H9 (cell line): ENCODE results near the gene CD1B. TPM values are rescaled to one million over a fixed set of nuclear protein-coding genes. Genes with fewer than 3 reads are reported as not detected.

ENCODE experiments used
- DNase-seq: peaks from one replicate; pipeline ENCODE4 v3.0.0-alpha.2; 2017
- H2AFZ ChIP-seq: one replicate; pipeline ENCODE4 v1.6.1; 2013; ENCODE audit warnings: mild to moderate bottlenecking, low read length, control low read depth, moderate library complexity
- H2AK5ac ChIP-seq: 2 replicates; pipeline ENCODE4 v1.6.1; 2013; ENCODE audit warnings: low read length, control low read depth, mixed read lengths; ENCODE audit not compliant: insufficient read length
- H2BK120ac ChIP-seq: one replicate; pipeline ENCODE4 v1.6.1; 2013; ENCODE audit warnings: low read depth, mild to moderate bottlenecking, low read length, control low read depth, inconsistent platforms; ENCODE audit not compliant: poor library complexity, severe bottlenecking
- H2BK12ac ChIP-seq: 2 replicates; pipeline ENCODE4 v1.6.1; 2013; ENCODE audit warnings: low read length, control low read depth, mixed read lengths, low read depth; ENCODE audit not compliant: insufficient read length
- H2BK15ac ChIP-seq: 2 replicates; pipeline ENCODE4 v1.6.1; 2013; ENCODE audit warnings: low read depth, low read length, control low read depth
- H2BK20ac ChIP-seq: one replicate; pipeline ENCODE4 v1.6.1; 2013; ENCODE audit warnings: low read depth, mild to moderate bottlenecking, low read length, control low read depth, inconsistent platforms; ENCODE audit not compliant: poor library complexity, severe bottlenecking
- H2BK5ac ChIP-seq: 2 replicates; pipeline ENCODE4 v1.6.1; 2013; ENCODE audit warnings: low read length, control low read depth, mixed read lengths; ENCODE audit not compliant: insufficient read length
- H3K14ac ChIP-seq: 2 replicates; pipeline ENCODE4 v1.6.1; 2013; ENCODE audit warnings: low read length, control low read depth; ENCODE audit not compliant: insufficient read depth
- H3K18ac ChIP-seq: 2 replicates; pipeline ENCODE4 v1.6.1; 2013; ENCODE audit warnings: low read depth, mild to moderate bottlenecking, mixed read lengths, low read length, control low read depth; ENCODE audit not compliant: insufficient read length
- H3K23ac ChIP-seq: 2 replicates; pipeline ENCODE4 v1.6.1; 2013; ENCODE audit warnings: low read length, control low read depth, mixed read lengths, low read depth; ENCODE audit not compliant: insufficient read length
- H3K23me2 ChIP-seq: 2 replicates; pipeline ENCODE4 v1.6.1; 2013; ENCODE audit warnings: low read depth, mild to moderate bottlenecking, mixed read lengths, low read length, control low read depth; ENCODE audit not compliant: insufficient read length, poor library complexity, severe bottlenecking
- H3K27ac ChIP-seq: 2 replicates; pipeline ENCODE4 v1.5.1; 2013; ENCODE audit warnings: low read length, control low read depth, mixed read lengths, low read depth; ENCODE audit not compliant: insufficient read length
- H3K27me3 ChIP-seq: 2 replicates; pipeline ENCODE4 v1.6.1; 2013; ENCODE audit warnings: low read length, control low read depth, inconsistent platforms; ENCODE audit not compliant: insufficient read depth
- H3K4ac ChIP-seq: 2 replicates; pipeline ENCODE4 v1.6.1; 2013; ENCODE audit warnings: low read depth, mild to moderate bottlenecking, control low read depth, inconsistent platforms, low read length, moderate library complexity
- H3K4me1 ChIP-seq: 2 replicates; pipeline ENCODE4 v1.6.1; 2013; ENCODE audit warnings: low read length, control low read depth, inconsistent platforms; ENCODE audit not compliant: insufficient read depth
- H3K4me2 ChIP-seq: 2 replicates; pipeline ENCODE4 v1.6.1; 2013; ENCODE audit warnings: low read length, control low read depth, mixed read lengths; ENCODE audit not compliant: insufficient read length, insufficient read depth
- H3K56ac ChIP-seq: 2 replicates; pipeline ENCODE4 v1.6.1; 2013; ENCODE audit warnings: low read depth, mild to moderate bottlenecking, mixed read lengths, low read length, control low read depth; ENCODE audit not compliant: insufficient read length
- H3K79me1 ChIP-seq: 2 replicates; pipeline ENCODE4 v1.6.1; 2013; ENCODE audit warnings: low read depth, mild to moderate bottlenecking, moderate library complexity, low read length, control low read depth, inconsistent platforms; ENCODE audit not compliant: insufficient read depth, poor library complexity, severe bottlenecking
- H3K79me2 ChIP-seq: 2 replicates; pipeline ENCODE4 v1.6.1; 2013; ENCODE audit warnings: low read length, control low read depth, inconsistent platforms; ENCODE audit not compliant: insufficient read depth
- H3K9ac ChIP-seq: 2 replicates; pipeline ENCODE4 v1.6.1; 2013; ENCODE audit warnings: low read length, control low read depth, mixed read lengths; ENCODE audit not compliant: insufficient read length; ENCODE audit errors: extremely low read depth
- H3K9me3 ChIP-seq: one replicate; pipeline ENCODE4 v1.6.1; 2013; ENCODE audit warnings: low read depth, low read length, inconsistent platforms; ENCODE audit not compliant: control insufficient read depth
- H3T11ph ChIP-seq: one replicate; pipeline ENCODE4 v1.6.1; 2013; ENCODE audit warnings: mild to moderate bottlenecking, low read length, control low read depth, inconsistent platforms
- H4K20me1 ChIP-seq: one replicate; pipeline ENCODE4 v1.6.1; 2013; ENCODE audit not compliant: control insufficient read depth, insufficient read length, insufficient read depth
- H4K5ac ChIP-seq: 2 replicates; pipeline ENCODE4 v1.6.1; 2013; ENCODE audit warnings: low read depth, mild to moderate bottlenecking, mixed read lengths, low read length, control low read depth; ENCODE audit not compliant: insufficient read length
- H4K8ac ChIP-seq: replicated peaks from 2 replicates; pipeline ENCODE4 v1.6.1; 2013; ENCODE audit warnings: low read length, control low read depth, mixed read lengths, low read depth; ENCODE audit not compliant: insufficient read length
- H4K91ac ChIP-seq: 2 replicates; pipeline ENCODE4 v1.6.1; 2013; ENCODE audit warnings: low read depth, mild to moderate bottlenecking, moderate library complexity, mixed read lengths, low read length, control low read depth; ENCODE audit not compliant: insufficient read length
- H3K27ac Mint-ChIP-seq, 3 experiments: 2 replicates in 2 of 3; 3 replicates in 1 of 3; pipeline ENCODE4 v1.8.0; 2020 to 2021; ENCODE audit warnings: mixed read lengths in 3 of 3, mild to moderate bottlenecking in 1 of 3, moderate library complexity in 1 of 3
- H3K27me3 Mint-ChIP-seq: 2 replicates; pipeline ENCODE4 v1.8.0; 2021; ENCODE audit warnings: low read depth, mild to moderate bottlenecking, moderate library complexity, mixed read lengths
- H3K36me3 Mint-ChIP-seq, 3 experiments: 2 replicates in 2 of 3; 3 replicates in 1 of 3; pipeline ENCODE4 v1.8.0; 2020 to 2021; ENCODE audit warnings: low read depth in 3 of 3, mixed read lengths in 3 of 3; ENCODE audit not compliant: insufficient read depth in 1 of 3
- H3K4me1 Mint-ChIP-seq, 2 experiments: 2 replicates each; pipeline ENCODE4 v1.8.0; 2020; ENCODE audit warnings: mixed read lengths in 2 of 2
- H3K4me3 Mint-ChIP-seq, 2 experiments: 2 replicates in 1 of 2; 3 replicates in 1 of 2; pipeline ENCODE4 v1.8.0; 2020 to 2021; ENCODE audit warnings: mild to moderate bottlenecking in 2 of 2, mixed read lengths in 2 of 2, moderate library complexity in 1 of 2
- H3K9me3 Mint-ChIP-seq, 2 experiments: 2 replicates in 1 of 2; 3 replicates in 1 of 2; pipeline ENCODE4 v1.8.0; 2020; ENCODE audit warnings: mild to moderate bottlenecking in 2 of 2, mixed read lengths in 2 of 2, moderate library complexity in 1 of 2
- CTCF ChIP-seq: fragments of 200-600 bp; sonication (generic); conservative IDR thresholded peaks from 3 replicates; pipeline ENCODE4 v1.8.0; 2021; ENCODE audit warnings: antibody characterized with exemption, mild to moderate bottlenecking
- WGBS: extraction: QIAGEN DNeasy Blood & Tissue Kit; methylation state at CpG from one replicate; pipeline ENCODE4 v1.1.7; 2013; ENCODE audit warnings: missing lambda C conversion rate, low lambda C conversion rate, mixed read lengths; ENCODE audit not compliant: insufficient read length; ENCODE audit errors: extremely low coverage; 5-methylcytosine and 5-hydroxymethylcytosine counted together
- total RNA-seq: library from RNA; stranded (reverse); gene quantifications from 2 replicates; pipeline ENCODE4 v1.2.1, GENCODE V29; 2021

The CD1B gene
- total RNA-seq, 1 experiment from 2014 or later: not detected

GRCh38 chr1:158285756-158286241 is 45.5 kb downstream of the CD1B start:
- Histone ChIP-seq H2BK120ac (no peak overlapping the region), H3K14ac (no peak overlapping the region), H2BK15ac (no peak overlapping the region), H3K23me2 (no peaks in the 10 kb centered on the region), H3K18ac (no peak overlapping the region), H2BK20ac (no peak overlapping the region), H3K9ac (no peak overlapping the region), H2AK5ac (no peak overlapping the region), H3K56ac (no peak overlapping the region), H4K20me1 (no peaks in the 10 kb centered on the region), H3T11ph (no peak overlapping the region), H2AFZ (no peak overlapping the region), H4K91ac (no peak overlapping the region), H3K27ac (no peak overlapping the region), H4K8ac (no peak overlapping the region), H3K4ac (no peak overlapping the region), H3K79me1 (no peaks in the 10 kb centered on the region), H2BK12ac (no peak overlapping the region), H3K23ac (no peak overlapping the region), H3K4me1 (no peaks in the 10 kb centered on the region), H4K5ac (no peak overlapping the region), H3K4me2 (no peak overlapping the region), H3K9me3 (no peaks in the 10 kb centered on the region), H3K27me3 (no peaks in the 10 kb centered on the region), H2BK5ac (no peak overlapping the region), H3K79me2 (no peaks in the 10 kb centered on the region)
- WGBS: no CpG with 5 or more reads among the region's 7 CpGs
- Mint-ChIP-seq H3K27me3 (no peaks in the 10 kb centered on the region; the same call in 1 of the 2 replicates), H3K27ac (no peak overlapping the region), H3K4me3 (no peak overlapping the region), H3K9me3 (peaks cover 14 to 18% of the 10 kb centered on the region in 2 experiments), H3K36me3 (peaks cover 3 to 17% (median 3%) of the 10 kb centered on the region in 3 experiments; a peak in 6 of 7 replicates), H3K4me1 (peaks cover 5 to 6% of the 10 kb centered on the region in 2 experiments; a peak in 3 of 4 replicates)
- no peak for DNase-seq
- TF ChIP-seq CTCF: no peak
